GM23338 (cell line): ENCODE measurements around the gene GH1. TPM values are rescaled to one million over a fixed set of nuclear protein-coding genes. Genes with fewer than 3 reads are reported as not detected.
A peak's percentile ranks its signal among the peaks of the same experiment; 100 is the strongest.

Experiments
- ATAC-seq: fragments of 200-7000 bp; cut with Tn5 transposase; 3 replicates; pipeline ENCODE4 v1.9.1; 2020
- DNase-seq: peaks from one replicate; pipeline ENCODE4 v3.0.0-alpha.2; 2015; ENCODE audit warnings: low spot score
- H2AFZ ChIP-seq: fragments of 200-600 bp; sonication (generic); 2 replicates; pipeline ENCODE4 v1.8.0; 2016; ENCODE audit warnings: antibody characterized with exemption, mild to moderate bottlenecking, moderate library complexity
- H3F3A ChIP-seq: fragments of 200-600 bp; sonication (generic); replicated peaks from 2 replicates; pipeline ENCODE4 v1.8.0; 2017; ENCODE audit warnings: antibody characterized with exemption, mixed run types, low read depth
- H3K27ac ChIP-seq: fragments of 200-600 bp; sonication (generic); 2 replicates; pipeline ENCODE4 v1.6.1; 2016; ENCODE audit warnings: low read depth
- H3K27me3 ChIP-seq: fragments of 200-600 bp; sonication (generic); 2 replicates; pipeline ENCODE4 v1.8.0; 2016; ENCODE audit warnings: mild to moderate bottlenecking, mixed run types, moderate library complexity; ENCODE audit not compliant: insufficient read depth
- H3K36me3 ChIP-seq: fragments of 200-600 bp; sonication (generic); 2 replicates; pipeline ENCODE4 v1.8.0; 2016; ENCODE audit warnings: mild to moderate bottlenecking; ENCODE audit not compliant: insufficient read depth
- H3K4me1 ChIP-seq: fragments of 200-600 bp; sonication (generic); 2 replicates; pipeline ENCODE4 v1.8.0; 2016; ENCODE audit warnings: mild to moderate bottlenecking, moderate library complexity; ENCODE audit not compliant: insufficient read depth
- H3K4me2 ChIP-seq: fragments of 200-600 bp; sonication (generic); 2 replicates; pipeline ENCODE4 v1.7.1; 2017; ENCODE audit warnings: mixed run types
- H3K4me3 ChIP-seq: fragments of 200-600 bp; sonication (generic); 2 replicates; pipeline ENCODE4 v1.6.1; 2016; ENCODE audit warnings: mixed run types
- H3K79me2 ChIP-seq: fragments of 200-600 bp; sonication (generic); replicated peaks from 2 replicates; pipeline ENCODE4 v1.8.0; 2017; ENCODE audit warnings: mild to moderate bottlenecking; ENCODE audit not compliant: insufficient read depth
- H3K9me2 ChIP-seq: fragments of 200-600 bp; sonication (generic); 2 replicates; pipeline ENCODE4 v1.8.0; 2017; ENCODE audit not compliant: insufficient read depth
- H4K20me1 ChIP-seq: fragments of 200-600 bp; sonication (generic); replicated peaks from 2 replicates; pipeline ENCODE4 v1.8.0; 2017; ENCODE audit warnings: mild to moderate bottlenecking; ENCODE audit not compliant: insufficient read depth
- H3K27ac Mint-ChIP-seq: 2 replicates; pipeline ENCODE4 v1.8.0; 2020; ENCODE audit warnings: inconsistent platforms, mild to moderate bottlenecking, moderate library complexity, mixed read lengths
- H3K27me3 Mint-ChIP-seq: 3 replicates; pipeline ENCODE4 v1.8.0; 2022; ENCODE audit warnings: low read depth, mild to moderate bottlenecking, moderate library complexity, mixed read lengths, inconsistent platforms; ENCODE audit not compliant: insufficient read depth, poor library complexity
- H3K36me3 Mint-ChIP-seq: 3 replicates; pipeline ENCODE4 v1.8.0; 2021; ENCODE audit warnings: low read depth, mild to moderate bottlenecking, inconsistent platforms, moderate library complexity, mixed read lengths
- H3K4me1 Mint-ChIP-seq: 3 replicates; pipeline ENCODE4 v1.8.0; 2020; ENCODE audit warnings: mild to moderate bottlenecking, inconsistent platforms, mixed read lengths
- H3K4me3 Mint-ChIP-seq: 3 replicates; pipeline ENCODE4 v1.8.0; 2021; ENCODE audit warnings: moderate library complexity, mild to moderate bottlenecking, inconsistent platforms, mixed read lengths
- H3K9me3 Mint-ChIP-seq: 3 replicates; pipeline ENCODE4 v1.8.0; 2020; ENCODE audit warnings: moderate library complexity, mild to moderate bottlenecking, inconsistent platforms, mixed read lengths
- CREB1 ChIP-seq: fragments of 250-450 bp; sonication (Bioruptor Pico); IDR thresholded peaks from 2 replicates; pipeline ENCODE4 v1.5.0; 2020; ENCODE audit warnings: low read depth, mild to moderate bottlenecking, moderate library complexity
- CTCF ChIP-seq, 2 experiments: fragments of 200-600 bp in 1 of 2; sonication (generic) in 1 of 2; conservative IDR thresholded peaks; 2 replicates each; pipeline versions ENCODE4 v1.5.1 to v1.6.1; 2016 to 2017; ENCODE audit warnings: antibody characterized with exemption in 2 of 2, low read depth in 2 of 2, mild to moderate bottlenecking in 2 of 2, moderate library complexity in 1 of 2
- EZH2phosphoT487 ChIP-seq: fragments of 200-600 bp; sonication (generic); IDR thresholded peaks from one replicate; pipeline ENCODE4 v1.8.1; 2018; ENCODE audit warnings: antibody characterized with exemption; ENCODE audit not compliant: unreplicated experiment
- JUNB ChIP-seq: IDR thresholded peaks from one replicate; pipeline ENCODE4 v1.6.1; 2016; ENCODE audit warnings: antibody characterized with exemption; ENCODE audit not compliant: unreplicated experiment
- POLR2AphosphoS5 ChIP-seq: IDR thresholded peaks from 2 replicates; pipeline ENCODE4 v1.6.1; 2016; ENCODE audit warnings: antibody characterized with exemption, low read depth
- STAT1 ChIP-seq: IDR thresholded peaks from one replicate; pipeline ENCODE4 v1.6.1; 2016; ENCODE audit warnings: antibody characterized with exemption; ENCODE audit not compliant: unreplicated experiment
- ZNF331 ChIP-seq: fragments of 250-450 bp; sonication (Bioruptor Pico); IDR thresholded peaks from 2 replicates; pipeline ENCODE4 v1.5.0; 2020; ENCODE audit warnings: low read depth, mild to moderate bottlenecking, moderate library complexity
- polyA plus RNA-seq: library from polyadenylated mRNA; unstranded; fragments of >200 nt; fragmentation: Nextera tagmentation; extraction: Ambion mirVana; gene quantifications from 2 replicates; pipeline ENCODE4 v1.2.1, GENCODE V29; 2016
- total RNA-seq: library from RNA; depleted of rRNA; stranded (reverse); fragments of >200 nt; shearing (Covaris generic); gene quantifications from 2 replicates; pipeline ENCODE4 v1.2.3, GENCODE V29; 2014

Gene GH1
- total and polyA plus RNA-seq, 2 experiments from 2014 or later: 0.57 TPM; not detected in 1

GRCh38 chr17:63940584-63940983 lies 21.9 kb upstream of the GH1 start:
- DNase-seq (no peak), ATAC-seq (no peak)
- H3K4me3 Mint-ChIP-seq: no peak overlapping the region
- no peak overlapping the region for H3K27ac Mint-ChIP-seq
- peaks cover 4% of the 10 kb centered on the region; the same call in 2 of the 3 replicates for H3K4me1 Mint-ChIP-seq
- H3F3A ChIP-seq: no peaks in the 10 kb centered on the region
- H3K27me3 ChIP-seq: no peaks in the 10 kb centered on the region
- peaks cover 2% of the 10 kb centered on the region for H3K27me3 Mint-ChIP-seq
- peaks cover 33% of the 10 kb centered on the region for H3K36me3 Mint-ChIP-seq
- no peak overlapping the region for H3K4me3 ChIP-seq
- H3K9me2 ChIP-seq: no peaks in the 10 kb centered on the region
- H3K27ac ChIP-seq: no peak overlapping the region
- H3K36me3 ChIP-seq: no peaks in the 10 kb centered on the region
- H3K4me2 ChIP-seq: no peak overlapping the region
- no peak overlapping the region for H2AFZ ChIP-seq
- no peaks in the 10 kb centered on the region for H4K20me1 ChIP-seq
- H3K4me1 ChIP-seq: no peaks in the 10 kb centered on the region
- H3K79me2 ChIP-seq: no peaks in the 10 kb centered on the region
- TF ChIP-seq POLR2AphosphoS5 (no peak), CREB1 (no peak), EZH2phosphoT487 (no peak)
- H3K9me3 Mint-ChIP-seq: no peaks in the 10 kb centered on the region; the same call in 2 of the 3 replicates

- no peak for TF ChIP-seq EZH2phosphoT487
- TF ChIP-seq JUNB: no peak
- no peak for TF ChIP-seq CTCF (conservative IDR thresholded peaks at IDR 0.05; ENCODE audit: low read depth in 2 of 2)
- no peak for TF ChIP-seq STAT1
- TF ChIP-seq CREB1: no peak
- Mint-ChIP-seq H3K4me1 (peaks cover 4% of the 10 kb centered on the region; the same call in 2 of the 3 replicates), H3K27ac (no peak overlapping the region), H3K4me3 (no peak overlapping the region), H3K36me3 (peaks cover 30% of the 10 kb centered on the region), H3K27me3 (peaks cover 2% of the 10 kb centered on the region), H3K9me3 (no peaks in the 10 kb centered on the region; the same call in 2 of the 3 replicates)
- H3F3A ChIP-seq: no peaks in the 10 kb centered on the region
- no peaks in the 10 kb centered on the region for H3K9me2 ChIP-seq
- no peaks in the 10 kb centered on the region for H3K4me1 ChIP-seq
- no peak overlapping the region for H2AFZ ChIP-seq
- H3K4me2 ChIP-seq: no peak overlapping the region
- peak; percentile 47 for ATAC-seq
- peak; percentile 43 for DNase-seq
- no peaks in the 10 kb centered on the region for H3K27me3 ChIP-seq
- no peaks in the 10 kb centered on the region for H4K20me1 ChIP-seq
- H3K79me2 ChIP-seq: no peaks in the 10 kb centered on the region
- H3K36me3 ChIP-seq: no peaks in the 10 kb centered on the region
- H3K4me3 ChIP-seq: no peak overlapping the region
- no peak overlapping the region for H3K27ac ChIP-seq
These were observed 21.2 kb upstream of the GH1 start for GRCh38 chr17:63939884-63940283.

- ATAC-seq: no peak
- no peaks in the 10 kb centered on the region for H3K27me3 ChIP-seq
- H4K20me1 ChIP-seq: no peaks in the 10 kb centered on the region
- peaks cover 28% of the 10 kb centered on the region for H3K36me3 Mint-ChIP-seq
- no peaks in the 10 kb centered on the region; the same call in 2 of the 3 replicates for H3K9me3 Mint-ChIP-seq
- DNase-seq: no peak
- H3K36me3 ChIP-seq: no peaks in the 10 kb centered on the region
- peaks cover 4% of the 10 kb centered on the region; the same call in 2 of the 3 replicates for H3K4me1 Mint-ChIP-seq
- no peaks in the 10 kb centered on the region for H3K79me2 ChIP-seq
- no peak overlapping the region for H3K4me3 Mint-ChIP-seq
- H3K27me3 Mint-ChIP-seq: peaks cover 2% of the 10 kb centered on the region
- H3K27ac Mint-ChIP-seq: no peak overlapping the region
- H2AFZ ChIP-seq: no peak overlapping the region
- H3K4me2 ChIP-seq: no peak overlapping the region
- TF ChIP-seq POLR2AphosphoS5: 0 out of 2 replicates have a peak, but pooled peaks have one; percentile 9
- TF ChIP-seq ZNF331 (CRISPR knock-in tag): no peak
- H3K4me3 ChIP-seq: no peak overlapping the region
- H3K27ac ChIP-seq: no peak overlapping the region
- H3K4me1 ChIP-seq: no peaks in the 10 kb centered on the region
- no peaks in the 10 kb centered on the region for H3F3A ChIP-seq
- H3K9me2 ChIP-seq: no peaks in the 10 kb centered on the region
These were observed 20.8 kb upstream of the GH1 start for GRCh38 chr17:63939401-63939800.
